GM23338 (cell line): Measurements from ENCODE around the gene DLST. TPM values are rescaled to one million over a fixed set of nuclear protein-coding genes. Genes with fewer than 3 reads are reported as not detected.

Source experiments
- ATAC-seq: fragments of 200-7000 bp; cut with Tn5 transposase; 3 replicates; pipeline ENCODE4 v1.9.1; 2020
- DNase-seq: peaks from one replicate; pipeline ENCODE4 v3.0.0-alpha.2; 2015; ENCODE audit warnings: low spot score
- H2AFZ ChIP-seq: fragments of 200-600 bp; sonication (generic); 2 replicates; pipeline ENCODE4 v1.8.0; 2016; ENCODE audit warnings: antibody characterized with exemption, mild to moderate bottlenecking, moderate library complexity
- H3F3A ChIP-seq: fragments of 200-600 bp; sonication (generic); replicated peaks from 2 replicates; pipeline ENCODE4 v1.8.0; 2017; ENCODE audit warnings: antibody characterized with exemption, mixed run types, low read depth
- H3K27ac ChIP-seq: fragments of 200-600 bp; sonication (generic); 2 replicates; pipeline ENCODE4 v1.6.1; 2016; ENCODE audit warnings: low read depth
- H3K27me3 ChIP-seq: fragments of 200-600 bp; sonication (generic); 2 replicates; pipeline ENCODE4 v1.8.0; 2016; ENCODE audit warnings: mild to moderate bottlenecking, mixed run types, moderate library complexity; ENCODE audit not compliant: insufficient read depth
- H3K36me3 ChIP-seq: fragments of 200-600 bp; sonication (generic); 2 replicates; pipeline ENCODE4 v1.8.0; 2016; ENCODE audit warnings: mild to moderate bottlenecking; ENCODE audit not compliant: insufficient read depth
- H3K4me1 ChIP-seq: fragments of 200-600 bp; sonication (generic); 2 replicates; pipeline ENCODE4 v1.8.0; 2016; ENCODE audit warnings: mild to moderate bottlenecking, moderate library complexity; ENCODE audit not compliant: insufficient read depth
- H3K4me2 ChIP-seq: fragments of 200-600 bp; sonication (generic); 2 replicates; pipeline ENCODE4 v1.7.1; 2017; ENCODE audit warnings: mixed run types
- H3K4me3 ChIP-seq: fragments of 200-600 bp; sonication (generic); 2 replicates; pipeline ENCODE4 v1.6.1; 2016; ENCODE audit warnings: mixed run types
- H3K79me2 ChIP-seq: fragments of 200-600 bp; sonication (generic); replicated peaks from 2 replicates; pipeline ENCODE4 v1.8.0; 2017; ENCODE audit warnings: mild to moderate bottlenecking; ENCODE audit not compliant: insufficient read depth
- H3K9me2 ChIP-seq: fragments of 200-600 bp; sonication (generic); 2 replicates; pipeline ENCODE4 v1.8.0; 2017; ENCODE audit not compliant: insufficient read depth
- H4K20me1 ChIP-seq: fragments of 200-600 bp; sonication (generic); replicated peaks from 2 replicates; pipeline ENCODE4 v1.8.0; 2017; ENCODE audit warnings: mild to moderate bottlenecking; ENCODE audit not compliant: insufficient read depth
- H3K27ac Mint-ChIP-seq: 2 replicates; pipeline ENCODE4 v1.8.0; 2020; ENCODE audit warnings: inconsistent platforms, mild to moderate bottlenecking, moderate library complexity, mixed read lengths
- H3K27me3 Mint-ChIP-seq: 3 replicates; pipeline ENCODE4 v1.8.0; 2022; ENCODE audit warnings: low read depth, mild to moderate bottlenecking, moderate library complexity, mixed read lengths, inconsistent platforms; ENCODE audit not compliant: insufficient read depth, poor library complexity
- H3K36me3 Mint-ChIP-seq: 3 replicates; pipeline ENCODE4 v1.8.0; 2021; ENCODE audit warnings: low read depth, mild to moderate bottlenecking, inconsistent platforms, moderate library complexity, mixed read lengths
- H3K4me1 Mint-ChIP-seq: 3 replicates; pipeline ENCODE4 v1.8.0; 2020; ENCODE audit warnings: mild to moderate bottlenecking, inconsistent platforms, mixed read lengths
- H3K4me3 Mint-ChIP-seq: 3 replicates; pipeline ENCODE4 v1.8.0; 2021; ENCODE audit warnings: moderate library complexity, mild to moderate bottlenecking, inconsistent platforms, mixed read lengths
- H3K9me3 Mint-ChIP-seq: 3 replicates; pipeline ENCODE4 v1.8.0; 2020; ENCODE audit warnings: moderate library complexity, mild to moderate bottlenecking, inconsistent platforms, mixed read lengths
- ETS1 ChIP-seq: IDR thresholded peaks from 2 replicates; pipeline ENCODE4 v1.6.1; 2016; ENCODE audit warnings: antibody characterized with exemption
- EZH2 ChIP-seq: fragments of 200-600 bp; sonication (generic); IDR thresholded peaks from one replicate; pipeline ENCODE4 v1.8.0; 2017; ENCODE audit warnings: antibody characterized with exemption, mild to moderate bottlenecking, low read depth; ENCODE audit not compliant: unreplicated experiment
- EZH2phosphoT487 ChIP-seq: fragments of 200-600 bp; sonication (generic); IDR thresholded peaks from one replicate; pipeline ENCODE4 v1.8.1; 2018; ENCODE audit warnings: antibody characterized with exemption; ENCODE audit not compliant: unreplicated experiment
- JUNB ChIP-seq: IDR thresholded peaks from one replicate; pipeline ENCODE4 v1.6.1; 2016; ENCODE audit warnings: antibody characterized with exemption; ENCODE audit not compliant: unreplicated experiment
- NANOG ChIP-seq: IDR thresholded peaks from 2 replicates; pipeline ENCODE4 v1.6.1; 2016; ENCODE audit warnings: antibody characterized with exemption, borderline replicate concordance
- POLR2AphosphoS5 ChIP-seq: IDR thresholded peaks from 2 replicates; pipeline ENCODE4 v1.6.1; 2016; ENCODE audit warnings: antibody characterized with exemption, low read depth
- REST ChIP-seq: IDR thresholded peaks from one replicate; pipeline ENCODE4 v1.6.1; 2018; ENCODE audit warnings: antibody characterized with exemption; ENCODE audit not compliant: unreplicated experiment
- STAT1 ChIP-seq: IDR thresholded peaks from one replicate; pipeline ENCODE4 v1.6.1; 2016; ENCODE audit warnings: antibody characterized with exemption; ENCODE audit not compliant: unreplicated experiment
- ZNF114 ChIP-seq: fragments of 250-450 bp; sonication (Bioruptor Pico); IDR thresholded peaks from 2 replicates; pipeline ENCODE4 v1.5.0; 2020; ENCODE audit warnings: mild to moderate bottlenecking, moderate library complexity
- ZNF462 ChIP-seq: fragments of 250-450 bp; sonication (Bioruptor Pico); IDR thresholded peaks from 2 replicates; pipeline ENCODE4 v1.5.0; 2020; ENCODE audit warnings: mild to moderate bottlenecking, moderate library complexity
- polyA plus RNA-seq: library from polyadenylated mRNA; unstranded; fragments of >200 nt; fragmentation: Nextera tagmentation; extraction: Ambion mirVana; gene quantifications from 2 replicates; pipeline ENCODE4 v1.2.1, GENCODE V29; 2016
- total RNA-seq: library from RNA; depleted of rRNA; stranded (reverse); fragments of >200 nt; shearing (Covaris generic); gene quantifications from 2 replicates; pipeline ENCODE4 v1.2.3, GENCODE V29; 2014

The DLST gene
- total and polyA plus RNA-seq, 2 experiments from 2014 or later, result 11.2 to 106 TPM

- peaks cover 3% of the 10 kb centered on the region for H3K27me3 Mint-ChIP-seq
- Histone ChIP-seq H4K20me1 (no peaks in the 10 kb centered on the region), H2AFZ (no peak overlapping the region), H3K27ac (no peak overlapping the region), H3K9me2 (no peaks in the 10 kb centered on the region), H3K4me1 (no peaks in the 10 kb centered on the region), H3F3A (no peaks in the 10 kb centered on the region), H3K27me3 (no peaks in the 10 kb centered on the region), H3K4me2 (no peak overlapping the region), H3K4me3 (no peak overlapping the region), H3K36me3 (no peaks in the 10 kb centered on the region), H3K79me2 (no peaks in the 10 kb centered on the region)
- no peak overlapping the region for H3K27ac Mint-ChIP-seq
- H3K9me3 Mint-ChIP-seq, result no peaks in the 10 kb centered on the region
- TF ChIP-seq JUNB (no peak), POLR2AphosphoS5 (no peak), ZNF114 (CRISPR knock-in tag) (no peak), NANOG (no peak), REST (no peak), ETS1 (no peak), ZNF462 (no peak), EZH2phosphoT487 (no peak), STAT1 (no peak), EZH2 (no peak)
- DNase-seq (no peak), ATAC-seq (no peak; the same call in 2 of the 3 replicates)
- H3K4me3 Mint-ChIP-seq, result no peak overlapping the region
- peaks cover 5% of the 10 kb centered on the region; the same call in 2 of the 3 replicates for H3K4me1 Mint-ChIP-seq
- no peaks in the 10 kb centered on the region for H3K36me3 Mint-ChIP-seq
Observed at GRCh38 chr14:74843653-74844052, 38.1 kb upstream of the DLST start.
